Testis (tissue), 3 donors: ENCODE data around the gene PISD. TPM values are rescaled to one million over a fixed set of nuclear protein-coding genes. Genes with fewer than 3 reads are reported as not detected.

ENCODE experiments used
- DNase-seq: peaks from one replicate; pipeline ENCODE4 v3.0.0-alpha.2; 2019
- H3K27ac ChIP-seq, 2 donors: fragments of 200-600 bp; sonication (generic); one replicate each; pipeline ENCODE4 v1.5.1; 2019
- H3K27me3 ChIP-seq: fragments of 200-600 bp; sonication (generic); one replicate; pipeline ENCODE4 v1.5.1; 2019
- H3K36me3 ChIP-seq: fragments of 200-600 bp; sonication (generic); one replicate; pipeline ENCODE4 v1.5.1; 2017; ENCODE audit warnings: low read depth; ENCODE audit errors: missing control alignments
- H3K4me1 ChIP-seq: fragments of 200-600 bp; sonication (generic); one replicate; pipeline ENCODE4 v1.5.1; 2019
- H3K4me3 ChIP-seq, 2 donors: fragments of 200-600 bp; sonication (generic); one replicate each; pipeline ENCODE4 v1.5.1; 2017 to 2019
- H3K9me3 ChIP-seq: fragments of 200-600 bp; sonication (generic); one replicate; pipeline ENCODE4 v1.5.1; 2017
- POLR2A ChIP-seq: fragments of 450-650 bp; IDR thresholded peaks from one replicate; pipeline ENCODE4 v1.6.1; 2017; ENCODE audit warnings: antibody characterized with exemption, mild to moderate bottlenecking, moderate library complexity
- WGBS, 2 donors: methylation state at CpG; one replicate each; pipeline ENCODE4 v1.1.5; 2018; 5-methylcytosine and 5-hydroxymethylcytosine counted together
- intact Hi-C: fragments of 100-400 bp; cut with DNase I; formaldehyde crosslinking; loops from one replicate; pipeline ENCODE4 v1.15.1; 2023; ENCODE audit warnings: low total_unique reads
- polyA plus RNA-seq: library from polyadenylated mRNA; stranded (reverse); fragments of 350-450 nt; fragmentation: Illumina TruSeq; extraction: RNeasy Lipid Tissue Mini Kit (QIAGEN cat#74804); gene quantifications from one replicate; pipeline ENCODE4 v1.2.3, GENCODE V29; 2014; ENCODE audit warnings: low read depth, low replicate concordance; ENCODE audit not compliant: insufficient read depth
- total RNA-seq, 2 donors: library from RNA; depleted of rRNA; stranded (reverse); fragments of >200 nt; gene quantifications; one replicate each; pipeline ENCODE4 v1.2.3, GENCODE V29; 2016
- TF ChIP-seq, protein P1 (sequence below), 3 experiments: fragments of 450-650 bp in 2 of 3; fragments of 200-600 bp in 1 of 3; sonication (generic) in 1 of 3; IDR thresholded peaks; one replicate each; pipeline ENCODE4 v1.5.1; 2016 to 2019; ENCODE audit warnings: antibody characterized with exemption in 3 of 3, mild to moderate bottlenecking in 2 of 3, moderate library complexity in 1 of 3

The PISD gene
- total and polyA plus RNA-seq, 3 donors from 2014 or later: 93.5 to 126 (median 120) TPM

DNA sequence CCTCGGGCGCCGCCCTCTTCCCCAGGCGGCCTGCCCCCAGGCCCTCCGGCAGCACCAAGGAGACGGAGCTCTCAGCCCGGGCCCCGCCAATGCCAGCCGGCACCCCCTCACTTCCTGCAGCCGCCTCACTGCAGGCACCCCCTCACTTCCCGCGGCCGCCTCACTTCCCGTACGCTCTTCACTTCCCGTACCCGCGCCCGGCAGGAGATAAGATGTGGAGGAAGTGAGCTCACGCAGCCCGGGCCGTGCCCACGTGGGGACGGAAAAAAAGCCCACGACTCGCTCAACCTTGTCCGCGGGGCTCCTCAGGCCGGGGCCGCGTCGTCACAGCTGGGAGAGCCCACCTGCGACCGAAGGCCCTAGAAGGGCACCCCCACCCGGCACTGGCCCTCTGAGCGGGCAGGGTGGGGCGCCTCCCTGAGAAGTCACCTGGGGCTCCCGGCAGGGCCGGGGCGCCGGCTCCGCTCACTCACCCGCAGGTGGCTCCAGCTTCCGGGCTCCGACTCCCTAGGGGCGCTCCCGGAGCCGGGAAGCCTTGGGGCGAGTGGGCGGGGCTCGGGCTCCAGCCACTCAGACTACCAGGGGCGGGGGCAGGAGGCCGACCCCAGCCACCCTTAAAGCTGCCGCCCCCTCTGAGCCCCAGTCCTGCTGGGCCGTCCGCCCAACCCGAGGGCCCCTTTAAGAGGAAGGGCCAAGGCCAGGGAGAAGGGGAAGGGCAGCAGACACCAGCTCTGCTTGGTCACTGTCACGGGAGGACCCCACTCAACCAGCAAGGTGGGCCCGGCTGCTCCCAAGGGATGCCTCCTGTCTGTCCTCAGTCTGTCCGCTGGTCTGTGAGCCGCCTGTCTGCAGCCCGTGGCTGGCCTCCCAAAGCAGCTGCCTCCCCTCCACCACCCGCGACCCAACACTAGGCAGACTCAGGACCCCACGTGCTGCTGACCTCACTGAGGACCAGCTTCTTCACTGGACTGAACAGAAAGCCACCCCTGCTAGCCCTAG lies 31.4 kb downstream of the PISD start:
- Histone ChIP-seq H3K27me3 (no peaks in the 10 kb centered on the region), H3K27ac (peak overlapping the region; percentile 57 to 85), H3K9me3 (no peaks in the 10 kb centered on the region), H3K4me3 (peak overlapping the region; percentile 81), H3K4me1 (peaks cover 51% of the 10 kb centered on the region), H3K36me3 (no peaks in the 10 kb centered on the region)
- peak; percentile 94 for DNase-seq
- intact Hi-C loops: no loop called here
- 0 to 1% methylated on average over 13 to 40 of the region's 65 CpGs for WGBS, 2 donors
- TF ChIP-seq POLR2A: no peak
- TF ChIP-seq, protein P1, sequence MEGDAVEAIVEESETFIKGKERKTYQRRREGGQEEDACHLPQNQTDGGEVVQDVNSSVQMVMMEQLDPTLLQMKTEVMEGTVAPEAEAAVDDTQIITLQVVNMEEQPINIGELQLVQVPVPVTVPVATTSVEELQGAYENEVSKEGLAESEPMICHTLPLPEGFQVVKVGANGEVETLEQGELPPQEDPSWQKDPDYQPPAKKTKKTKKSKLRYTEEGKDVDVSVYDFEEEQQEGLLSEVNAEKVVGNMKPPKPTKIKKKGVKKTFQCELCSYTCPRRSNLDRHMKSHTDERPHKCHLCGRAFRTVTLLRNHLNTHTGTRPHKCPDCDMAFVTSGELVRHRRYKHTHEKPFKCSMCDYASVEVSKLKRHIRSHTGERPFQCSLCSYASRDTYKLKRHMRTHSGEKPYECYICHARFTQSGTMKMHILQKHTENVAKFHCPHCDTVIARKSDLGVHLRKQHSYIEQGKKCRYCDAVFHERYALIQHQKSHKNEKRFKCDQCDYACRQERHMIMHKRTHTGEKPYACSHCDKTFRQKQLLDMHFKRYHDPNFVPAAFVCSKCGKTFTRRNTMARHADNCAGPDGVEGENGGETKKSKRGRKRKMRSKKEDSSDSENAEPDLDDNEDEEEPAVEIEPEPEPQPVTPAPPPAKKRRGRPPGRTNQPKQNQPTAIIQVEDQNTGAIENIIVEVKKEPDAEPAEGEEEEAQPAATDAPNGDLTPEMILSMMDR (IDR thresholded peaks at IDR 0.05): no peak

DNA sequence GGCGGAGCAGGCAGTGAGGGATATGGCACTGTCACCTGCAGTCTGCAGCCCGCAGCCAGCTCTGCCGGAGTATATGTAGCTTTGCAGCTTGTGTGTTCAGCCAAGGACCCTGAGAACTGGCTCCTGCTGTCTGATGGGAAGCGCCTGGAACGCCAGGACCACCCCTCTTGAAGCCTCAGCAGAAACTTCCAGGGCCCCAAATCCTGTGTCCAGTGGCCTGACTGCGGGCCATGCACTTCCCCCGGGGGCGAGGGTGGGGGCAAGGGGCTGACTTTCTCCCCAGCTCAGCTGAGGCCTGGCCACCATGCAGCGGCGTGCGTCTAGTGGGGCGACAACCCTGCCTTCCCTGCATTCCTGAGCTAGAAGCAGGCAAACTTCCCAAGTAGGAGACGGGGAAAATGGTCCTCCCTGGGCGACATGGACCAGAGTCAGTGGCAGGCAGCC lies 32.3 kb downstream of the PISD start:
- H3K4me1 ChIP-seq: peaks cover 51% of the 10 kb centered on the region
- H3K36me3 ChIP-seq: no peaks in the 10 kb centered on the region
- H3K9me3 ChIP-seq: no peaks in the 10 kb centered on the region
- peak overlapping the region; percentile 57 to 85 for H3K27ac ChIP-seq
- DNase-seq: no peak
- H3K4me3 ChIP-seq: peak overlapping the region; percentile 81
- no peaks in the 10 kb centered on the region for H3K27me3 ChIP-seq
- intact Hi-C loops: loop anchor here (10.0 kb wide), 1 partner anchor 65 kb away; no protein-coding TSS in a partner anchor
- WGBS, 2 donors: 16 to 28% methylated on average over 2 to 14 of the region's 14 CpGs
- TF ChIP-seq, protein P1 (IDR thresholded peaks at IDR 0.05): no peak
- TF ChIP-seq POLR2A: no peak

DNA sequence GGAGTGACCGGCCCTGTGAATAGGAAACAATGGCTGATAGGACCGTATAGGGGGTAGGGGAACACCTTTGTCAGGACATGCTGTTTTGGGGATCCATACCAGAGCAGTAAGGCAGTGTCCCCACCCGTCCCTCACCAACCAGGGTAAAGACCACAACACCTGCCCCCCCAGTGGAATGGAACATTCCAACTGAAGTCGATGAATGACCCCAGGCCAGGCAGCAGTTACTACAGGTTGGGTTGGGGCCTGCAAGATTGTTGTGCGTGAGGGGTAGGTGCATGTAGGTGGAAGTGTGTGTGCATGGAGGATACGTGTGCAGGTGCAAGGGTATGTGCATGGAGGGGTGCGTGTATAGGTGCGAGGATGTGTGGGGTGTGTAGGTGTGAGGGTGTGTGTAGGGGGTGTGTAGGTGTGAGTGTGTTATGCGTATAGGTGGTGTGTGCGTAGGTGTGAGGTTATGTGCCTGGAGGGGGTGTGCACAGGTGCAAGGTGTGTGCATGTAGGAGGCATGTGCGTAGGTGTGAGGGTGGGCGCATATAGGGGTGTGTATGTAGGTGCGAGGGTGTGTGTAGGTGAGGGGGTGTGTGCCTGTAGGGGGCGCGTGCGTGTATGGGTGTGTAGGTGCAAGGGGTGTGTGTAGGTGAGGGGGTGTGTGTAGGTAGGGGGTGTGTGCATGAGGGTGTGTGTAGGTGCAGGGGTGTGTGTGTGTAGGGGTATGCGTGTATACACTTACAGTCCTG lies 32.9 kb downstream of the PISD start:
- H3K36me3 ChIP-seq: no peaks in the 10 kb centered on the region
- peaks cover 53% of the 10 kb centered on the region for H3K4me1 ChIP-seq
- intact Hi-C loops: loop anchor here (10.0 kb wide), 1 partner anchor 64 kb away; no protein-coding TSS in a partner anchor
- 74% methylated on average over 17 of the region's 17 CpGs for WGBS, 2 donors
- no peaks in the 10 kb centered on the region for H3K27me3 ChIP-seq
- peak overlapping the region in 1 of 2 donors; percentile 81 for H3K4me3 ChIP-seq
- DNase-seq: no peak
- peak overlapping the region; percentile 6 to 20 for H3K27ac ChIP-seq
- H3K9me3 ChIP-seq: no peaks in the 10 kb centered on the region
- TF ChIP-seq POLR2A: no peak
- TF ChIP-seq, protein P1 (IDR thresholded peaks at IDR 0.05): no peak

DNA sequence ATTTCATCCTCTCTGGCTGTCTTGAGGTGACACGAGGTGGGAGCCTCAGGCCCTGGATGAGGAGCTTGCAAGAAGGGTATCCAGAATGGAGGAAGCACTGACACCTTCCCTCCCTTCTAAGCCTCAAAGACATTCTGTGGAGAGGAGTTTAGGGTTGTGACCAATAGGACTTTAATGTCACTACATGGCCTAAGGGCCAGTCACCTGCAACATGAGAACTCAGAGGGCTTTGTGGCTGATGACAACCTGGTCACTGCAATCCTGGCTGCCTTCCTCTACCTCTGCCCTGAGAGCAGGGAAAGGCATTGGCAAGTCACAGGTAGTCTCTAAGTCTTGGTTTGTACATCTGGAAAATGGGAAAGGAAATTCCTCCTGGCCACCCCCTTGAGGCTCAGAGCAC lies 33.7 kb downstream of the PISD start:
- no peaks in the 10 kb centered on the region for H3K36me3 ChIP-seq
- intact Hi-C loops: loop anchor here (10.0 kb wide), 1 partner anchor 64 kb away; no protein-coding TSS in a partner anchor
- no peak overlapping the region for H3K4me3 ChIP-seq
- H3K27me3 ChIP-seq: no peaks in the 10 kb centered on the region
- no peaks in the 10 kb centered on the region for H3K9me3 ChIP-seq
- peak overlapping the region; percentile 20 to 76 for H3K27ac ChIP-seq
- 13 to 43% methylated on average over 1 of the region's 1 CpG for WGBS, 2 donors
- DNase-seq: no peak
- peaks cover 60% of the 10 kb centered on the region for H3K4me1 ChIP-seq
- TF ChIP-seq, protein P1 (IDR thresholded peaks at IDR 0.05): no peak
- TF ChIP-seq POLR2A: no peak
